GM12878 (cell line): ENCODE measurements around the gene CLASP1. TPM values are rescaled to one million over a fixed set of nuclear protein-coding genes. Genes with fewer than 3 reads are reported as not detected.

Experiments
- ATAC-seq: fragments of 200-7000 bp; cut with Tn5 transposase; 3 replicates; pipeline ENCODE4 v1.9.1; 2020; ENCODE audit warnings: mild to moderate bottlenecking, moderate library complexity
- BruUV-seq: library from RNA; stranded (reverse); fragments of 400-500 nt; replicated peaks from 2 replicates; lab custom pipeline; 2021; lab: Mats Ljungman, UMichigan
- CTCF ChIA-PET: fragments of 300-600 bp; sonication (Branson Sonifier 250); formaldehyde crosslinking; extraction: SDS; loops from one replicate; lab custom pipeline; 2021; ENCODE audit warnings: inconsistent platforms; lab: Yijun Ruan, JAX
- POLR2A ChIA-PET: fragments of 350-600 bp; formaldehyde crosslinking; extraction: SDS; loops from one replicate; lab custom pipeline; 2021; ENCODE audit warnings: inconsistent platforms; lab: Charles Lee
- RAD21 ChIA-PET: fragments of 300-600 bp; sonication (Branson Sonifier 250); formaldehyde crosslinking; loops from one replicate; lab custom pipeline; 2023; ENCODE audit warnings: antibody characterized with exemption; ENCODE audit not compliant: unreplicated experiment; lab: Charles Lee
- SMC1A ChIA-PET: fragments of 300-600 bp; sonication (Branson Sonifier 250); formaldehyde crosslinking; loops from one replicate; lab custom pipeline; 2023; ENCODE audit not compliant: unreplicated experiment, uncharacterized antibody; lab: Charles Lee
- DNase-seq: peaks from one replicate; pipeline ENCODE4 v3.0.0-alpha.2; 2011; ENCODE audit warnings: low read depth, low spot score
- FAIRE-seq: peaks from 3 replicates; lab custom pipeline; 2011; peaks lifted over from hg19 to GRCh38; lab: Jason Lieb, UNC
- H2AFZ ChIP-seq: 2 replicates; pipeline ENCODE4 v1.6.0; 2011; ENCODE audit warnings: low read depth, low read length, control low read depth; ENCODE audit not compliant: control insufficient read depth
- H3K27ac ChIP-seq: 2 replicates; pipeline ENCODE4 v1.5.1; 2011; ENCODE audit warnings: control low read depth; ENCODE audit not compliant: control insufficient read depth, insufficient read depth
- H3K27me3 ChIP-seq, 2 experiments: replicated peaks in 1 of 2; 2 replicates each; pipeline versions ENCODE4 v1.6.0 to v1.6.1; 2011; ENCODE audit warnings: low read length in 1 of 2; ENCODE audit not compliant: control insufficient read depth in 2 of 2, insufficient read depth in 2 of 2
- H3K36me3 ChIP-seq, 2 experiments: 2 replicates each; pipeline ENCODE4 v1.5.1; 2011; ENCODE audit warnings: low read length in 1 of 2; ENCODE audit not compliant: control insufficient read depth in 2 of 2, insufficient read depth in 2 of 2
- H3K4me1 ChIP-seq: 2 replicates; pipeline ENCODE4 v1.6.1; 2011; ENCODE audit warnings: mild to moderate bottlenecking, low read length, moderate library complexity, mixed read lengths; ENCODE audit not compliant: control insufficient read depth, insufficient read depth
- H3K4me2 ChIP-seq: 2 replicates; pipeline ENCODE4 v1.6.0; 2011; ENCODE audit warnings: control low read depth; ENCODE audit not compliant: control insufficient read depth, insufficient read depth
- H3K4me3 ChIP-seq: fragments of 200-600 bp; sonication (generic); 2 replicates; pipeline ENCODE4 v1.5.1; 2016
- H3K79me2 ChIP-seq: 2 replicates; pipeline ENCODE4 v1.6.0; 2011; ENCODE audit warnings: low read length; ENCODE audit not compliant: control insufficient read depth, insufficient read depth
- H3K9ac ChIP-seq: 2 replicates; pipeline ENCODE4 v1.8.0; 2011; ENCODE audit warnings: low read length, control low read depth, mixed read lengths; ENCODE audit not compliant: control insufficient read depth, insufficient read depth
- H3K9me3 ChIP-seq: replicated peaks from 3 replicates; pipeline ENCODE4 v1.5.1; 2011; ENCODE audit warnings: mild to moderate bottlenecking, low read length; ENCODE audit not compliant: control insufficient read depth, insufficient read depth
- H4K20me1 ChIP-seq: 2 replicates; pipeline ENCODE4 v1.6.0; 2011; ENCODE audit not compliant: control insufficient read depth, insufficient read depth
- BHLHE40 ChIP-seq, 2 experiments: fragments of 450-650 bp in 1 of 2; IDR thresholded peaks; 2 replicates each; pipeline ENCODE4 v1.6.1; 2011 to 2017; ENCODE audit warnings: low read depth in 2 of 2, borderline replicate concordance in 1 of 2, improper control_type of control experiment in 1 of 2, low read length in 1 of 2, mild to moderate bottlenecking in 1 of 2
- CHD2 ChIP-seq: IDR thresholded peaks from 2 replicates; pipeline ENCODE4 v1.6.1; 2011; ENCODE audit warnings: low read depth, low read length, improper control_type of control experiment, borderline replicate concordance
- CHD4 ChIP-seq: fragments of 200-600 bp; sonication (generic); IDR thresholded peaks from 2 replicates; pipeline ENCODE4 v1.6.1; 2016; ENCODE audit warnings: mild to moderate bottlenecking
- ELK1 ChIP-seq: IDR thresholded peaks from 2 replicates; pipeline ENCODE4 v1.6.1; 2012; ENCODE audit warnings: low read depth, low read length, improper control_type of control experiment
- HDAC2 ChIP-seq: fragments of 200-600 bp; sonication (generic); IDR thresholded peaks from 2 replicates; pipeline ENCODE4 v1.6.1; 2017
- IKZF2 ChIP-seq, 2 experiments: fragments of 450-650 bp; IDR thresholded peaks; 2 replicates each; pipeline ENCODE4 v1.6.1; 2017; ENCODE audit warnings: mild to moderate bottlenecking in 2 of 2, moderate library complexity in 2 of 2
- JUNB ChIP-seq: IDR thresholded peaks from 2 replicates; pipeline ENCODE4 v1.6.1; 2016; ENCODE audit warnings: antibody characterized with exemption, mild to moderate bottlenecking
- KDM1A ChIP-seq: fragments of 200-600 bp; sonication (generic); IDR thresholded peaks from 2 replicates; pipeline ENCODE4 v1.6.1; 2016; ENCODE audit warnings: borderline replicate concordance
- LARP7 ChIP-seq: fragments of 450-650 bp; IDR thresholded peaks from 2 replicates; pipeline ENCODE4 v1.6.1; 2017; ENCODE audit warnings: mild to moderate bottlenecking
- NKRF ChIP-seq: fragments of 450-650 bp; conservative IDR thresholded peaks from 2 replicates; pipeline ENCODE4 v1.6.1; 2017; ENCODE audit warnings: mild to moderate bottlenecking, moderate library complexity
- PML ChIP-seq: IDR thresholded peaks from 2 replicates; pipeline ENCODE4 v1.6.1; 2012; ENCODE audit warnings: low read length, inconsistent platforms
- PRDM15 ChIP-seq: fragments of 450-650 bp; formaldehyde crosslinking; IDR thresholded peaks from 2 replicates; pipeline ENCODE4 v1.4.0; 2020; ENCODE audit warnings: mild to moderate bottlenecking, moderate library complexity
- SMAD5 ChIP-seq: IDR thresholded peaks from 2 replicates; pipeline ENCODE4 v1.6.1; 2016; ENCODE audit warnings: antibody characterized with exemption, low read depth
- SRF ChIP-seq, 2 experiments: IDR thresholded peaks; 2 replicates each; pipeline ENCODE4 v1.6.1; 2011; ENCODE audit warnings: low read depth in 2 of 2, low read length in 2 of 2, mild to moderate bottlenecking in 1 of 2, moderate library complexity in 1 of 2
- TCF12 ChIP-seq: IDR thresholded peaks from 2 replicates; pipeline ENCODE4 v1.6.1; 2011; ENCODE audit warnings: low read depth, mild to moderate bottlenecking, low read length
- USF1 ChIP-seq: IDR thresholded peaks from 2 replicates; pipeline ENCODE4 v1.6.1; 2011; ENCODE audit warnings: borderline replicate concordance, low read depth, mild to moderate bottlenecking, moderate library complexity, mixed read lengths, low read length; ENCODE audit not compliant: insufficient read depth; ENCODE audit errors: extremely low read length
- USF2 ChIP-seq: IDR thresholded peaks from 2 replicates; pipeline ENCODE4 v1.6.1; 2011; ENCODE audit warnings: low read depth, low read length, improper control_type of control experiment, borderline replicate concordance
- ZBED1 ChIP-seq: IDR thresholded peaks from 2 replicates; pipeline ENCODE4 v1.6.1; 2016; ENCODE audit warnings: borderline replicate concordance
- ZNF622 ChIP-seq: fragments of 450-650 bp; IDR thresholded peaks from 2 replicates; pipeline ENCODE4 v1.6.1; 2017; ENCODE audit warnings: mild to moderate bottlenecking, inconsistent platforms
- in situ Hi-C: fragments of 300-500 bp; cut with MboI; formaldehyde crosslinking; loops from 9 replicates; pipeline ENCODE4 v1.14.3; 2018; ENCODE audit warnings: mixed read lengths
- intact Hi-C: fragments of 100-400 bp; cut with micrococcal nuclease; formaldehyde crosslinking; loops from one replicate; pipeline ENCODE4 v1.14.2; 2022; ENCODE audit not compliant: unreplicated experiment
- polyA plus RNA-seq, 11 experiments: library from polyadenylated mRNA; depleted of rRNA in 4 of 11; unstranded in 6 of 11; stranded (reverse) in 5 of 11; fragments of >200 nt; fragmentation: Nextera tagmentation in 4 of 11; fragmentation: Illumina TruSeq in 1 of 11; extraction: Ambion mirVana in 4 of 11; extraction: Trizol in 1 of 11; gene quantifications; 1 replicate in 1 of 11; 2 replicates in 10 of 11; pipeline versions ENCODE4 v1.2.1 to v1.2.3, GENCODE V29; 2011 to 2016; ENCODE audit warnings: inconsistent platforms in 2 of 11, missing spikeins in 2 of 11, low read depth in 1 of 11
- total RNA-seq, 4 experiments: library from RNA; depleted of rRNA in 3 of 4; stranded (reverse); fragments of >200 nt in 3 of 4; fragmentation: Illumina TruSeq in 1 of 4; extraction: Trizol in 1 of 4; gene quantifications; 2 replicates each; pipeline versions ENCODE4 v1.2.1 to v1.2.3, GENCODE V29; 2013 to 2021

Gene CLASP1
- total and polyA plus RNA-seq, 10 of the 15 experiments (the other 5 are each of a cell fraction or from before 2014, with no cell fraction given): 1.4 to 62.4 (median 32.9) TPM

GRCh38 chr2:121372082-121372481, 277.2 kb downstream of the CLASP1 start:
- ChIA-PET RAD21 (no interaction called here), CTCF (no interaction called here), SMC1A (no interaction called here), POLR2A (no interaction called here)
- Histone ChIP-seq H3K27me3 (no peaks in the 10 kb centered on the region), H3K4me3 (no peak overlapping the region), H3K27ac (peak overlapping the region; percentile 73), H3K9ac (no peak overlapping the region), H3K4me2 (no peak overlapping the region), H4K20me1 (no peaks in the 10 kb centered on the region), H3K9me3 (peaks cover 13% of the 10 kb centered on the region), H3K79me2 (no peaks in the 10 kb centered on the region), H2AFZ (no peak overlapping the region), H3K4me1 (peaks cover 18% of the 10 kb centered on the region), H3K36me3 (peaks cover 11 to 26% of the 10 kb centered on the region in 2 experiments)
- intact Hi-C loops (no loop called here), in situ Hi-C loops (no loop called here)
- FAIRE-seq (no peak), ATAC-seq (no peak), DNase-seq (no peak)
- BruUV-seq: no TSS peak
- no peak for TF ChIP-seq CHD4
- no peak for TF ChIP-seq TCF12
- no peak for TF ChIP-seq ZBED1
- TF ChIP-seq SMAD5: no peak
- TF ChIP-seq ELK1: no peak
- no peak for TF ChIP-seq SRF (IDR thresholded peaks at IDR 0.05; ENCODE audit: low read depth in 2 of 2, low read length in 2 of 2)
- no peak for TF ChIP-seq LARP7
- TF ChIP-seq ZNF622: no peak
- no peak for TF ChIP-seq NKRF
- no peak for TF ChIP-seq HDAC2
- no peak for TF ChIP-seq PML
- TF ChIP-seq USF2: no peak
- TF ChIP-seq KDM1A: no peak
- no peak for TF ChIP-seq PRDM15 (CRISPR knock-in tag)
- no peak for TF ChIP-seq JUNB
- TF ChIP-seq BHLHE40 (IDR thresholded peaks at IDR 0.05; ENCODE audit: borderline replicate concordance in 1 of 2, low read depth in 2 of 2, low read length in 1 of 2): no peak
- TF ChIP-seq USF1: no peak
- no peak for TF ChIP-seq CHD2
- TF ChIP-seq IKZF2 (IDR thresholded peaks at IDR 0.05): no peak
